Glutamatergic neuron (in vitro differentiated cells): ENCODE measurements around the gene TBC1D5. TPM values are rescaled to one million over a fixed set of nuclear protein-coding genes. Genes with fewer than 3 reads are reported as not detected.

Source experiments
- DNase-seq: peaks from one replicate; pipeline ENCODE4 v3.0.0; 2022
- H3K27ac Mint-ChIP-seq: one replicate; pipeline ENCODE4 v1.8.0; 2020; ENCODE audit warnings: mild to moderate bottlenecking, mixed read lengths, inconsistent platforms; ENCODE audit not compliant: unreplicated experiment
- H3K27me3 Mint-ChIP-seq: one replicate; pipeline ENCODE4 v1.8.0; 2020; ENCODE audit warnings: mild to moderate bottlenecking, moderate library complexity, mixed read lengths, inconsistent platforms; ENCODE audit not compliant: unreplicated experiment
- H3K36me3 Mint-ChIP-seq: one replicate; pipeline ENCODE4 v1.8.0; 2020; ENCODE audit warnings: mild to moderate bottlenecking, mixed read lengths, inconsistent platforms; ENCODE audit not compliant: unreplicated experiment
- H3K4me1 Mint-ChIP-seq: one replicate; pipeline ENCODE4 v1.8.0; 2020; ENCODE audit warnings: mild to moderate bottlenecking, low read depth, mixed read lengths, inconsistent platforms; ENCODE audit not compliant: unreplicated experiment
- H3K4me3 Mint-ChIP-seq: one replicate; pipeline ENCODE4 v1.8.0; 2020; ENCODE audit warnings: mild to moderate bottlenecking, mixed read lengths, inconsistent platforms; ENCODE audit not compliant: unreplicated experiment
- H3K9me3 Mint-ChIP-seq: one replicate; pipeline ENCODE4 v1.8.0; 2020; ENCODE audit warnings: mild to moderate bottlenecking, moderate library complexity, mixed read lengths, inconsistent platforms; ENCODE audit not compliant: unreplicated experiment
- total RNA-seq: library from RNA; stranded (reverse); fragmentation: NEBNext Ultra II Directional; extraction: Animal tissue kit (Norgen Biotek cat#: 25700); gene quantifications from one replicate; pipeline ENCODE4 v1.2.1, GENCODE V29; 2021; ENCODE audit not compliant: unreplicated experiment
- TF ChIP-seq, protein P1 (sequence below): fragments of 200-600 bp; sonication (generic); IDR thresholded peaks from one replicate; pipeline ENCODE4 v1.5.0; 2021; ENCODE audit not compliant: partially characterized antibody, unreplicated experiment

Gene TBC1D5
- total RNA-seq, 1 donor from 2014 or later: 40.2 TPM

DNA sequence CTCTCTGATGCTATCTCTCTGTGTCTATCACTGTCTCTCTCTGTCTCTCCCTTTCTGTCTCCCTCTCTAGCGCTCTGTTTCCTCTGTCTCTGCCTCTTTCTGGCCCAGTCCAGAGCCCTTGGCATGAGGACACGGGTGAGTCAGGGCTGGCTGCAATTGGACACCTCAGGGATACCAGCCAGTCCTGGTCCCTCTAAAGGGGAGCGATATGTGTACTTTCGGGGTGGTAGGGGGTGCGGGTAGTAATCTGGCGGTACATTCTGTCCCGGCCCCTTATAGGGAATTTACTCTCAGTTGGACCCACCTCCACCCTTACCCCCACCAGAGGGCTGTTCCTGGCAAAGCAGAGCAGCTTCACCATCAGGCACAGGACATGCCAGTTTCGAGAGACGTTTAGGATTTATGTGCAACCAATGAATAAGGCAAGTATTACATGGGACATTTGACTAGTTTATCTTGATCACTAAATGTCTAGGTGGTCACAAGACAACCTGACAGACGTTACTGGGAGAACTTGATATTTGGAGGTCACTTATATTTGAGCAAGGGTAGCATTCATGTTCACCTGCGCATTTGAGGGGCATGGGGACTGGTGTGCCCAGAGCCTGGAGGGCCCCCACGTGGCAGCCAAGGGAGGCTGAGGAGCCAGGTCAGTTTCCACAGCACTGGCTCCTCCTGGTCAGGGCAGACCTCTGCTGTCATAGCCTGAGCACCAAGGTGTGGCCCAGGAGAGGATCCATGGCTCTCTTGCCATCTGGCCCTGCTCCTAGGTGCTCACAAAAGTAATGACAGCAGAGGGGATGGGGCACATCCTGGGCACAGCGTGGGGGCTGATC is 601.5 kb downstream of the TBC1D5 start:
- H3K4me3 Mint-ChIP-seq: no peak overlapping the region
- H3K27ac Mint-ChIP-seq: no peak overlapping the region
- TF ChIP-seq, protein P1, sequence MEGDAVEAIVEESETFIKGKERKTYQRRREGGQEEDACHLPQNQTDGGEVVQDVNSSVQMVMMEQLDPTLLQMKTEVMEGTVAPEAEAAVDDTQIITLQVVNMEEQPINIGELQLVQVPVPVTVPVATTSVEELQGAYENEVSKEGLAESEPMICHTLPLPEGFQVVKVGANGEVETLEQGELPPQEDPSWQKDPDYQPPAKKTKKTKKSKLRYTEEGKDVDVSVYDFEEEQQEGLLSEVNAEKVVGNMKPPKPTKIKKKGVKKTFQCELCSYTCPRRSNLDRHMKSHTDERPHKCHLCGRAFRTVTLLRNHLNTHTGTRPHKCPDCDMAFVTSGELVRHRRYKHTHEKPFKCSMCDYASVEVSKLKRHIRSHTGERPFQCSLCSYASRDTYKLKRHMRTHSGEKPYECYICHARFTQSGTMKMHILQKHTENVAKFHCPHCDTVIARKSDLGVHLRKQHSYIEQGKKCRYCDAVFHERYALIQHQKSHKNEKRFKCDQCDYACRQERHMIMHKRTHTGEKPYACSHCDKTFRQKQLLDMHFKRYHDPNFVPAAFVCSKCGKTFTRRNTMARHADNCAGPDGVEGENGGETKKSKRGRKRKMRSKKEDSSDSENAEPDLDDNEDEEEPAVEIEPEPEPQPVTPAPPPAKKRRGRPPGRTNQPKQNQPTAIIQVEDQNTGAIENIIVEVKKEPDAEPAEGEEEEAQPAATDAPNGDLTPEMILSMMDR: no peak
- H3K27me3 Mint-ChIP-seq: peaks cover 6% of the 10 kb centered on the region
- H3K9me3 Mint-ChIP-seq: peaks cover 3% of the 10 kb centered on the region
- peaks cover under 1% of the 10 kb centered on the region for H3K36me3 Mint-ChIP-seq
- no peaks in the 10 kb centered on the region for H3K4me1 Mint-ChIP-seq
- DNase-seq: no peak

DNA sequence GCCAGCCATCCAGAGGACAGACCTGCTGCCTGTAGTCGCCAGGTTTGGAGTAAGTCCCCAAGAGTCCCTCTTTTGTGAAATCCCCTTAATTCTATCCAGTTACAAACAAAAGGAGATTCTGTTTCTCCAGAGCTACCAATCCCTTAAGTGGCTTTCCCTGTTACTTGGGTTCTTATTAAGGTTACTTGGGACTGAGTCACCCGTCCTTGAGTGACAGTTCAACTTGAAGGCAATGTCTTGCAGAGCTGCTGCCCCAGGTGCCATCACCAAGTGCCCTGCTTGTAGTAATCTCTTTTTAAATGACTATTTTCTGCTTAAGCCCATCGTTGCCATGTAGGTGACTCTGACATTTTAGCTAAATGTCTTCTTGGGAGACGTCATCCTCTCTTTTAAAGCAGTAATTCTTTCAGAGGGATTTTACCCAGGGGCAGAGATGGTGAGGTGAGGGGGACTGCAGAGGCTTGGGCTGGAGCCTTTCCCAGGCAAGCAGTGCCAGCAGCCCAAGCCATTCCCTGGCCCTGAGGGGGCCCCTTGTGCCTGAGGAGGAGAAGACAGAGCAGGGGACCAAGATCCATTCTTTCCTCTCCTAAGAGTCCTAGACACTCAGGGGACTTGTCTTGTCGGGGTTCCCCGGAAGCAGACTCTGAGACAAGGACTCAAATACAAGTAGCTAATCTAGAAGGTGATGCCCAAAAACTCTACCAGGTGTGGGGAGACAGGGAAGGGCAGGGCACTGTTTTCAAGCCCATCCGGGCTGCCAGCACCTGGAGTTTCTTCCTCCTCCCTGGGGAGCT is 604.0 kb downstream of the TBC1D5 start:
- Mint-ChIP-seq H3K27ac (no peak overlapping the region), H3K9me3 (peaks cover 3% of the 10 kb centered on the region), H3K4me1 (no peaks in the 10 kb centered on the region), H3K36me3 (peaks cover 8% of the 10 kb centered on the region), H3K27me3 (peaks cover 6% of the 10 kb centered on the region), H3K4me3 (no peak overlapping the region)
- no peak for DNase-seq
- TF ChIP-seq, protein P1: no peak

DNA sequence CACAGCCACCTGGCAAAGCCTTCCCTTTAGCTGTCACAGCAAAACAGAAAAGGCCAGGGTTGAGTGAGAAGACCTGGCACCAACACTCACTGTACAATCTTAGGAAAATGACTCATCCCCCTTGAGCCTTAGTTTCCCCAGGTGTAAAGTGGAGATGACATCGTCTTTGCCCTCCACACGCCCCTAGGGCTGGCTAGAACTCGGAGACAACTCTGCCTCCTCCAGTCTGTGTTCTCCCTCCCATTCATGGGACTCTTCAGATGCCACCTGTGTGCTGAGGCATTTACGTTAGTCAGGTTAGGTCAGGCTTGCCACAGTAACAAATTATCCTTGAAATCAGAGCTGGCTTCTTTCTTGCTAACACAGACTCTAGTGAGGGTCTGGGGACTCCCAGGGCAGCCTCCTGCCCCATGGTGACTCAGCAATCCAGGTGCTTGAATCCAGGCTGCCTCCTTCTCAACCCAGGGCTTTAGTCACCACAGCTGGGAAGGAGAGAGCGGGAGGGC is 605.1 kb downstream of the TBC1D5 start:
- H3K27me3 Mint-ChIP-seq: peaks cover 3% of the 10 kb centered on the region
- peaks cover 8% of the 10 kb centered on the region for H3K36me3 Mint-ChIP-seq

GRCh38 chr3:17136136-17136721 is 606.2 kb downstream of the TBC1D5 start:
- Mint-ChIP-seq H3K4me1 (no peaks in the 10 kb centered on the region), H3K9me3 (peaks cover 3% of the 10 kb centered on the region), H3K36me3 (peaks cover 8% of the 10 kb centered on the region), H3K27ac (no peak overlapping the region), H3K4me3 (no peak overlapping the region), H3K27me3 (peaks cover 6% of the 10 kb centered on the region)
- TF ChIP-seq, protein P1: no peak
- no peak for DNase-seq

More for the DNA sequence above, 605.1 kb downstream of the TBC1D5 start:
- H3K4me3 Mint-ChIP-seq: no peak overlapping the region
- TF ChIP-seq, protein P1: no peak
- peaks cover 3% of the 10 kb centered on the region for H3K9me3 Mint-ChIP-seq
- no peak overlapping the region for H3K27ac Mint-ChIP-seq
- H3K4me1 Mint-ChIP-seq: no peaks in the 10 kb centered on the region
- DNase-seq: no peak
